ENCODE measurements around the gene DEDD.

- TF ChIP-seq CEBPB (IDR thresholded peaks at IDR 0.05) (no peak), RAD21 (IDR thresholded peaks at IDR 0.05; ENCODE audit: low read depth) (no peak; the same call in 1 of the 2 replicates)
These were observed 33.5 kb upstream of the DEDD start, which contains the start of gene PPOX for GRCh38 chr1:161165742-161166668.

All from Ishikawa (cell line).